Lower lobe of right lung (tissue), 2 donors: Measurements from ENCODE around the gene SNPH. TPM values are rescaled to one million over a fixed set of nuclear protein-coding genes. Genes with fewer than 3 reads are reported as not detected.

ENCODE experiments used
- ATAC-seq, 2 donors: fragments of 200-7000 bp; cut with Tn5 transposase; one replicate each; pipeline ENCODE4 v1.9.1; 2020 to 2022; ENCODE audit warnings: mild to moderate bottlenecking in 2 of 2, moderate library complexity in 2 of 2
- DNase-seq: peaks from one replicate; pipeline ENCODE4 v3.0.0-alpha.2; 2020
- H3K27ac ChIP-seq: fragments of 200-600 bp; one replicate; pipeline ENCODE4 v1.8.0; 2022
- H3K27me3 ChIP-seq: fragments of 200-600 bp; one replicate; pipeline ENCODE4 v1.8.0; 2022; ENCODE audit warnings: low read depth
- H3K36me3 ChIP-seq: fragments of 200-600 bp; one replicate; pipeline ENCODE4 v1.8.0; 2022; ENCODE audit warnings: mild to moderate bottlenecking
- H3K4me1 ChIP-seq: fragments of 200-600 bp; one replicate; pipeline ENCODE4 v1.8.0; 2022
- H3K4me3 ChIP-seq: fragments of 200-600 bp; one replicate; pipeline ENCODE4 v1.8.0; 2022; ENCODE audit warnings: mild to moderate bottlenecking
- H3K9me3 ChIP-seq: fragments of 200-600 bp; one replicate; pipeline ENCODE4 v1.8.0; 2022
- CTCF ChIP-seq: fragments of 200-600 bp; IDR thresholded peaks from one replicate; pipeline ENCODE4 v1.8.0; 2022; ENCODE audit warnings: antibody characterized with exemption, mild to moderate bottlenecking
- intact Hi-C: fragments of 100-400 bp; cut with DNase I; formaldehyde crosslinking; loops from one replicate; pipeline ENCODE4 v1.11.0; 2022
- total RNA-seq: library from RNA; stranded (reverse); fragmentation: NEBNext Ultra II Directional; extraction: Animal tissue kit (Norgen Biotek cat#: 25700); gene quantifications from one replicate; pipeline ENCODE4 v1.2.1, GENCODE V29; 2021
- donor health status: DM: no; HTN: yes; CAD: no; lungs with severe emphysema.

The SNPH gene
- total RNA-seq, 1 donor from 2014 or later: 3.8 TPM

GRCh38 chr20:1332749-1333300 is 66.7 kb downstream of the SNPH start:
- DNase-seq (no peak), ATAC-seq (no peak)
- peak overlapping the region; percentile 61 for H3K27ac ChIP-seq
- intact Hi-C loops: no loop called here
- no peak overlapping the region for H3K4me3 ChIP-seq
- no peak for TF ChIP-seq CTCF
- no peaks in the 10 kb centered on the region for H3K27me3 ChIP-seq
- H3K9me3 ChIP-seq: no peaks in the 10 kb centered on the region
- H3K4me1 ChIP-seq: peaks cover 78% of the 10 kb centered on the region
- no peaks in the 10 kb centered on the region for H3K36me3 ChIP-seq

DNA sequence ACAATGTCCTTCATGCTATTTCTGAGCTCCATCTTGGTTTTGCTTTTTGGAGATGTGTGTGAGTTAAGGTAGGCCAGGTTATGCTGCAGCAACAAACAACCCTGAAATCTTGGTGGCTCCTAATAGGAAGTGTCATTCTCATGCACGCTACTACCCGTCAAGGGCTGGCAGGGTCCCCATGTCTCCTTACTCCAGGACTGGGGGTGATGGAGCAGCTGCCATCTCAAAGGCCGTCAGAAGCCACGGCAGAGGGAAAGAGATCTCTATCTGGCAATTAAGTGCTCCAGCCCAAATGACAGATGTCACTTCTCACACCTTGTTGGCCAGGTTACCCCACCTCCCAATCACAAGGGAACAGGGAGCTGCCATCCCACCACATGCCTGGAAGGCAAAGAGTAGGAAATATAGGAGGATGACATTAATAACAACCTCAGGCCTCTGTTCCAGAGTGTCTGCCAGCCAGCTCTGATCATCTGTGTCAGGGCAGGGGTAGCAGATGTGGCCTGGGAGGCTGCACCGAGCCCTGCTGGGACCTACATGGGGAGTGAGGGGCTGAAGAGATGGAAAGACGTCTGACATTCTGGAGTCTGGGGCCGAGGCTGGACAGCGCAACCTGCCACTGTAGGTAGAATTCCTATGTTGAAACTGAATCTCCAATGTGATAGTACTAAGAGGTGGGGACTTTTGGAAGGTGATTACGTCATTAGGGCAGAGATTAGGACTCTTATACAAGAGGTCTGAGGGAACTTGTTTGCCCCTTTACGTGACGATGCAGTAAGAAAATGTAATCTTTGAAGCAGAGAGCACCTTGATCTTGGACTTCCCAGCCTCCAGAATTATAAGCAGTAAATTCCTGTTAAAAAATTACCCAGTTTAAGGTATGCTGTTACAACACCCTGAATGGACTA is 67.6 kb downstream of the SNPH start:
- Histone ChIP-seq H3K4me1 (peaks cover 76% of the 10 kb centered on the region), H3K9me3 (no peaks in the 10 kb centered on the region), H3K4me3 (no peak overlapping the region), H3K27ac (peak overlapping the region; percentile 61), H3K36me3 (no peaks in the 10 kb centered on the region), H3K27me3 (no peaks in the 10 kb centered on the region)
- no peak for DNase-seq
- ATAC-seq: no peak
- TF ChIP-seq CTCF: no peak
- intact Hi-C loops: no loop called here

DNA sequence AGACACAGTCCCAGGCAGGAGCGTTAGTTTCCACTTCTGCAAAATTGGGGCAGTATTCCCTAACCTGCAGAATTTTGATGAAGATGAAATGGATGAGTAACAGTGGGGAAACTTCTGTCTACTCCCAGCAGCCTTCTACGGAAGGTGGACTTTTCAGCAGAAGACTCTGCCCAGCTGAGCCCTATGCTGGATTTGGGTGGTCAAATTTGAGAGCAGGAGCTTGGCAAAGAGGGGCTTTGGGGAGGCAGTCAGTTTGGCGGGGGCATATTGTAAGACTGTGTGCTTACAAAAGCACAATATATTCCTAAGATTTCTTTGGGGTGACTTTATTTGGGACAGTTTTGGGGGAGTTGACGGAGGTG is 68.3 kb downstream of the SNPH start:
- no peaks in the 10 kb centered on the region for H3K27me3 ChIP-seq
- H3K27ac ChIP-seq: no peak overlapping the region
- H3K4me1 ChIP-seq: peaks cover 69% of the 10 kb centered on the region
- intact Hi-C loops: no loop called here
- no peaks in the 10 kb centered on the region for H3K36me3 ChIP-seq
- no peak for TF ChIP-seq CTCF
- ATAC-seq: no peak
- no peaks in the 10 kb centered on the region for H3K9me3 ChIP-seq
- no peak for DNase-seq
- H3K4me3 ChIP-seq: no peak overlapping the region

GRCh38 chr20:1334761-1335160 is 68.7 kb downstream of the SNPH start:
- H3K27ac ChIP-seq: no peak overlapping the region
- H3K4me3 ChIP-seq: no peak overlapping the region
- ATAC-seq: no peak
- no peaks in the 10 kb centered on the region for H3K27me3 ChIP-seq
- no peaks in the 10 kb centered on the region for H3K9me3 ChIP-seq
- intact Hi-C loops: no loop called here
- no peaks in the 10 kb centered on the region for H3K36me3 ChIP-seq
- DNase-seq: no peak
- no peak for TF ChIP-seq CTCF
- H3K4me1 ChIP-seq: peaks cover 65% of the 10 kb centered on the region

- no peak for DNase-seq
- H3K4me3 ChIP-seq: no peak overlapping the region
- no peaks in the 10 kb centered on the region for H3K27me3 ChIP-seq
- peaks cover 53% of the 10 kb centered on the region for H3K4me1 ChIP-seq
- intact Hi-C loops: no loop called here
- ATAC-seq: peak in 1 of 2 donors; percentile 3
- TF ChIP-seq CTCF: no peak
- H3K36me3 ChIP-seq: no peaks in the 10 kb centered on the region
- no peaks in the 10 kb centered on the region for H3K9me3 ChIP-seq
- peak overlapping the region; percentile 81 for H3K27ac ChIP-seq
Measured at GRCh38 chr20:1335961-1336698, 70.0 kb downstream of the SNPH start.
